NCI-H1694 treated with DMSO at 0.1 percent for 48 hours (cell line): ENCODE data around the gene TNPO3.
"Not testable (repeated sequence)": the region's sequence is repeated elsewhere in the genome, so short reads cannot be mapped to it uniquely, and the experiment has no call there.

ENCODE experiments used
- DNase-seq: peaks from one replicate; lab custom pipeline; 2025; lab: John Stamatoyannopoulos, UW

The TNPO3 gene

DNA sequence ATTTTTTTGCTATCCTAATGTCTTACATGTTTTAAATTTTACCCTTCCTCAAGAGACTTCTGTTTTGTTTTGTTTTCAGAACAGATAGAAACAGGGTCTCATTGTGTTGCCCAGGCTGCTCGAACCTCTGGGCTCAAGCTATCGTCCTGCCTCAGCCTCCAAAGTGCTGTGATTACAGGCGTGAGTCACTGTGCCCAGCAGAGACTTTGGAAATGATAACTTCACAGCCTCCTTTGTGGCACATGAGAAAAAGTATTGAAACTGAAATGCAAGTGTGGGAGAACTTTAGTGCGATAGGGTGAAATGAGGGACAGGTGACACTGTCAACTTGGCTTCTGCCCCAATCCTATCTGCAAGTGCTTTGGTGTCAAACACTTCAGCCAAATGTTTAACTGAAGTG lies 95.6 kb downstream of the TNPO3 start:
- DNase-seq: no peak

DNA sequence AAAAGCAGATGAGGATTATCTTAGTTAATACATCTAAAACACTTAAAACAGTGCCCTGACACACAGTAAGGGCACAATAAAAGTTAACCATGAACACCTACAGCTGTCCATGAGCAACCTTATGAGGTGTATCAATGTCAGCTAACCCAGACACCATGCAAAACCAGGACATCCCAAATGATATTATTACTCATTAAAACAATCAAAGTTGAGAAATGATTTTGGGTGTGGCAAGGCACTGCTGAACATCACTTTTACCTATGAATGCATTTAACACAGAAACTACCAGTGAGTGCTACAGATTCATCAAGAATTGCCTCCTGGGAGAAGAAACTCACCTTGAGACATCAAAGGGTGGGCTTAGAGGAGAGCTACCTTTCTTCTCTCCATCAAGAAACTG lies 98.9 kb downstream of the TNPO3 start:
- no peak for DNase-seq

DNA sequence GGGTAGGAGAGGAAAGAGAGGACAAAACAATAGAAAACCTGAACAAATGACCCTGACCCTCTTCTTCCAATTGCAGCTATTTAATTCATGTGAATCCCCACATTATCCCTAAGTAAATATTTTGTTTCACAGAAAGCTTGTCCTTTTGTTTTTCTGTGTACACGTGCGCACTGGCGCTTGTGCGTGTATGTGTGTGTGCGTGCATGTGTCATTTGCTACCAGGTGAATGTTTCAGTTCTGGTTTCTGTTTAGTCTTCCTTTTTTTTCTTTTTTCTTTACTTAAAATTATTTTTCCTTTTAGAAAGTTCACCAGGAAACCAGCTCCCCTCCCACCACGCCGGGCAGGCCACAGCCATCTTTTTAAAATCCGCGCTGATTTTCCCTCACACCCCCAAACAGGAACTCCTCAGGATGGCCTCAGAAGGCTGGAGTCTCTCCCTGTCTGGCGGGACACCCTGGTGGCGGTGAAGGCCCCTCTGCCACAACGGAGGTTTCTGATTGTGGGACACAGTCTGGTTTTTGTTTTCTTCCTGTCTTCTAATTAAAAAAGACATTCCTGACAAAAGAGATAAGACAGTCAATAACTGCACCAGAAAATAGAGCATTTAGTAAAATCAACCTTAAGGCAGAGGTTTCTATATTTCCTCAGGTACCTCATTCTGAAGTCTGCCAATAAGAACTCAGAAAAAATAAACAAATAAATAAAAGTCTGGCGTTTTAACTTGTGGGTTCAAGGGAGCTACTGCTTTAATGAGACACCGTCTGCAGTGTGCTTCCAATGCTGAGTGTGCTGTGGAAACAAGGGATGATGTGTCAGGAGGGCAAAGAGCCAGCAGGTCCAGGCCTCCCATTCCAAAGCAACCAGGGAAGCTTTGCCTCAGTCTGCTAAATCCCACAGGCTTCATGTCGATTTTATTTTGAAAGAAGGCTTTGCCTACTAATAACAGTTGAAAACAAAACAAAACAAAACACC lies 99.8 kb downstream of the TNPO3 start:
- DNase-seq: no peak

DNA sequence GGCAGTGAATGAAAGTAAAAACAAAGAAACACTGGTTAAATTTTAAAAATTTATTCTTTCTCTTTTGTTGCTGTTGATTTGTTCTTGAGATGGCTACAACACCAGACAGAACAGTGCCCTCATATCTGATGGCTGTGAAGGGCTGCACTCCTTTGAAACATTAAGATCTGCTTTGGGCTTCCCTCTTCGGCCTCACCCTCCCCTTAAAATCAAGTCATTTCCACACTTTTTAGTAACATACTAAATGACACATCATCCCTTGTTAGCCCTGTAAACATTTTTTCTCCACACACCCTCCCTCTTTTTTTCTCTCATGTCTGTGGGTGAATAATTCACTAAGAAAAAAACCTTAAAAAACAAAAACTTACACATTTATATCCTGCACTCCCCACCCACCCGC lies 100.8 kb downstream of the TNPO3 start:
- no peak for DNase-seq

DNA sequence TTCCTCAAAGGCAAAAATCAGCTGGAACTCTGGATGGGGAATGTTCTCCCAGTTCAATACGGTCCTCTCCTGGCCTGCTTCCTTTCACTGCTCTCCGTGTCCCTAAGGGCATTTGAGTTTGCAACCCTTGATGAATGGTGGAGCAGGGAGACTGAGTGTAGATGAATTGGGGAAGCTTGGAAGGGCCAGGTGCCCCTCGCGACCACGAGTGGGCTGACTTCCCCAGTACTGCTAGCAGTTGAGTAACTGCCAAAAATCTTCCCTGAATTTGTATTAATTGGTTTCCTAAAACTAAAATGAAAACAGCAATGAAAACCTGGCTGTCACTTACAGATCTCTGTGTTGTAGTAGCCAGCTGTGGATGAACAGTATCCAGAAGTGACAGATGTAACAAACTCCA lies 103.6 kb downstream of the TNPO3 start:
- no peak for DNase-seq

DNA sequence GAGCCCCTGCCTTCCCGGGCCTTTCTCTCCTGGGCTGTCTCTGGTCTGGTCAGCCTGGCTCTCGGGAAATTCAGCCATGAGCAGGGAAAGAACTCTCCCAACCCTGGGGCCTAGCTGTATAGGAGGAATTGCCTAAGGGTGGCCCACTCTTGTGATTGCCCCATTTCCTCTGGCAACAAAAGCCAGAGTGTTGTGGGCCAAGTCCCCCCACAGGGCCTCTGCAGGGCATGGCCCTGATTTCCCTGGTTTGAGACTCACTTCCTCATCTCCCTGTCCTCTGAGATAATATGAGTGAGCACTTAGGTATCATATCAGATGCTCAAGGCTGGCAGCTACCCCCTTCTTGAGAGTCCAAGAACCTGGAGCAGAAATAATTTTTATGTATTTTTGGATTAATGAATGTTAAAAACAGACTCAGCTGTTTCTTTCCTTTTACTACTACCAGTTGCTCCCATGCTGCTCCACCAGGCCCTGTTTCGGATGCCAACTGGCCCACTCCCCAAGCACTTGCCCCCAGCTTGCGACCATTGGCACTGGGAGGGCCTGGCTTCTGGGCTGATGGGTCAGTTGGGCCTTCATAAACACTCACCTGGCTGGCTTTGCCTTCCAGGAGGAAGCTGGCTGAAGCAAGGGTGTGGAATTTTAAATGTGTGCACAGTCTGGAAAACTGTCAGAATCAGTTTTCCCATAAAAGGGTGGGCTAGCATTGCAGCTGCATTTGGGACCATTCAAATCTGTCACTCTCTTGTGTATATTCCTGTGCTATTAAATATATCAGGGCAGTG lies 105.7 kb downstream of the TNPO3 start:
- DNase-seq: no peak

DNA sequence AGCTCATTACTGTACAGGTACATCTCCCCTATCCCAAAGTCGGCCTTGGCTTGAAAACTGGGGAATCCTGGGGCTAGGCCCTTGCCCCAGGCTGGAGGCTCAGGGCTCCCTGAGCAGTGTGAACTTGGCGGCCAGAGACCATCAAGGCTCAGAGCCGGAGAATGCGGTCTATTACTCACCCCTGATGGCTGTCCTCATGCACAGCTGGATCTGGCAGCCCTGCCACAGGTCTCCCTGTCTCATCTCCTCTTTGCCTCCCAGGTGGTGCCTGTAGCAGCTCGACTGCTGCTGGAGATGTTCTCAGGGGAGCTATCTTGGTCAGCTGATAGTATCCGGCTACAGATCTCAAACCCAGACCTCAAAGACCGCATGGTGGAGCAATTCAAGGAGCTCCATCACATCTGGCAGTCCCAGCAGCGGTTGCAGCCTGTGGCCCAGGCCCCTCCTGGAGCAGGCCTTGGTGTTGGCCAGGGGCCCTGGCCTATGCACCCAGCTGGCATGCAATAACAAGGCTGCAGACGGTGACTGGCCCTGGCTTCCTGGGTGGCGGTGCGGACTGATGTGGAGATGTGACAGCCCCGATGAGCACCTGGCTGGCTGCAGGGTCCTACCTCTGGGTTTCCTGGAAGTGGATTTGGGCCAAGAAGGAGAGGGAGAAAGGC lies 106.5 kb downstream of the TNPO3 start:
- no peak for DNase-seq

DNA sequence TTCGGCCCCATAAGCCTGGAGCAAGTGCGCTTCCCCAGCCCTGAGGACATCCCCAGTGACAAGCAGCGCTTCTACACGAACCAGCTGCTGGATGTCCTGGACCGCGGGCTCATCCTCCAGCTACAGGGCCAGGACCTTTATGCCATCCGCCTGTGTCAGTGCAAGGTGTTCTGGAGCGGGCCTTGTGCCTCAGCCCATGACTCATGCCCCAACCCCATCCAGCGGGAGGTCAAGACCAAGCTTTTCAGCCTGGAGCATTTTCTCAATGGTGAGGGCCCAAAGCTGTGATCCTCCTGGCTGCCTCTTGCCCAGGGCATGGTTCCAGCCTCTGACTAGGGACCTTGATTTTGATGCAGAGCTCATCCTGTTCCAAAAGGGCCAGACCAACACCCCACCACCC lies 107.1 kb downstream of the TNPO3 start:
- DNase-seq: no peak

DNA sequence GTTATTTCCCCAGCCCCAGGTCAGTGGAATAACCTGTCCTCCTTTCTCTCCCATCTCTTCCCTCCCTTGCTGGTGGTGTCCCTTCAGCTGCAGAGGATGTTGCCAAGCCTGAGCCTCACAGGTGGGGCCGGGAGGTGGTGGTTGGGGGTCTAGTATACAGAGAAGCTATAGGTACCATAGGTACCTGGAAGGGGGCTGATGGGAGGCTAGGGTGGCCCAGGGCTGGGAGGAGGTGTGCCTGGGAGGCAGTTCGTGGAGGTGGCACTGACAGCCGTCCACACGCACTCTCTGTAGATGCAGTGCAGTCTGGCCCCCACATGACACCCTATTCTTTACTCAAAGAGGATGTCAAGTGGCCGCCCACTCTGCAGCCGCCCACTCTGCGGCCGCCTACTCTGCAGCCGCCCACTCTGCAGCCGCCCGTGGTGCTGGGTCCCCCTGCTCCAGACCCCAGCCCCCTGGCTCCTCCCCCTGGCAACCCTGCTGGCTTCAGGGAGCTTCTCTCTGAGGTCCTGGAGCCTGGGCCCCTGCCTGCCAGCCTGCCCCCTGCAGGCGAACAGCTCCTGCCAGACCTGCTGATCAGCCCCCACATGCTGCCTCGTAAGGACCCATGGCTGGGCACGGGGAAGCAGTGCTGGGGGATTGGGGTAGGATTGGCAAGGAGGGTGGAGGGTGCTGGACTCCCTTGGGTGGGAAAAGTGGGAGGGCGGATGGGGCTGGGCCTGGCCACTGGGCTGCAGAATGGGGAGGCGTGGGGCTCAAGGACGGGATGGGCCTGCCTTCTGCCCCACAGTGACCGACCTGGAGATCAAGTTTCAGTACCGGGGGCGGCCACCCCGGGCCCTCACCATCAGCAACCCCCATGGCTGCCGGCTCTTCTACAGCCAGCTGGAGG lies 107.7 kb downstream of the TNPO3 start:
- no peak for DNase-seq

DNA sequence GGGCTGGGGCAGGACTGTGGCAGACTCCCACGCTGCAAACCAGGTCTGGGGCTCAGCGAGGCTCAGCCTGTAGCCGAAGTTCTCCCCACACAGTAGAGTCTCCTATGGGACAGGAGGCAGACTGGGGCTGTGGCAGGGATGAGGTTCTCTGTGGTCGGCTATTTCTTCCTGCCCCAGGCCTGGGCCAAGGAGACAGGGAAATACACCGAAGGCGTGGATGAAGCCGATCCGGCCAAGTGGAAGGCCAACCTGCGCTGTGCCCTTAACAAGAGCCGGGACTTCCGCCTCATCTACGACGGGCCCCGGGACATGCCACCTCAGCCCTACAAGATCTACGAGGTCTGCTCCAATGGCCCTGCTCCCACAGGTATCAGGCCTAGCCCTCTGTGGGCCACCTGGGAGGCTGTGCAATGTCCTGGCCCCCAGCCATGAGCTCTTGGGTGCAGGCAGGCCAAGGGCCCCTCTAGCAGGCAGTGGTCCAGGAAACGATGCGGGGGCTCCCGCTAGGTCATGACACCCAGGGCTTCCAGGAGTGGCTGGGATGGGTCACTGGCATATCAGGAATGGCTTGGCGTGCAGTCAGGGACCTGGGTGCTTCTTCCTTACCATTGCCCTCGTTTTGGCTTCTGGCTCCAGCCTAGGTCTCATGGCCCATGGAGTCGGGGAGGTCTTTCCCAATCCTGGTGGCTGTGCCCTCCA lies 109.1 kb downstream of the TNPO3 start:
- DNase-seq: no peak

DNA sequence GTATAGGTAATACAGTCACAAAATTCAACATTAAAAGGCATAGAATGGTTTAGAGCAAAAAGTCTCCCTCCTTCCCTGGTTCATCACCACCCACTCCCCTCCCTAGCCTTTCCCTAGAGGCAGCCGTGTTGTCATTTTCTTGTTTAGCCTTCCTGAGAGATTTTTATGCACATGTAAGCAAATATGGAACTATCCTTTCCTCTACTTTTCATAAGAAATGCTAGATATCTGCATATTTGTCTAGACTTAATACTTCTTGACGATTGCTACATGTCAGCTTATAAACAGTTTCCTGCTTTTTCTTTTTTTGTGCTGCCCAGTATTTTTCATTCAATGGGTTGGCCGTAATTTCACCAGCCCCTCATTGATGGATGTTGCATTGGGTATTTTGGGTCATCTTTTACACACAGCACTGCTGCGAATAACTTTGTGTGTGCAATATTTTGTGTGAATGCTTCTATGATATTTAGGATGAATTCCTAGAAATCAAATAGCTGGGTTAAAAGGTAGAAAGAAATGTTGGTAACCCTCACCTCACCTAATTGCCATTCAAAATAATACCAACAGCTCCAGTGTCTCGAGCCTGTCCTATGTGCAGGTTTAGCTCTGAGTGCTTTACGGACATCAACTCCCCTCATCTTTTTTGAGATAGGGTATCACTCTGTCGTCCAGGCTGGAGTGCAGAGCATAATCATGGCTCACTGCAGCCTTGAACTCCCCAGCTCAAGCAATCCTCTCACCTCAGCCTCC lies 110.2 kb downstream of the TNPO3 start:
- no peak for DNase-seq

DNA sequence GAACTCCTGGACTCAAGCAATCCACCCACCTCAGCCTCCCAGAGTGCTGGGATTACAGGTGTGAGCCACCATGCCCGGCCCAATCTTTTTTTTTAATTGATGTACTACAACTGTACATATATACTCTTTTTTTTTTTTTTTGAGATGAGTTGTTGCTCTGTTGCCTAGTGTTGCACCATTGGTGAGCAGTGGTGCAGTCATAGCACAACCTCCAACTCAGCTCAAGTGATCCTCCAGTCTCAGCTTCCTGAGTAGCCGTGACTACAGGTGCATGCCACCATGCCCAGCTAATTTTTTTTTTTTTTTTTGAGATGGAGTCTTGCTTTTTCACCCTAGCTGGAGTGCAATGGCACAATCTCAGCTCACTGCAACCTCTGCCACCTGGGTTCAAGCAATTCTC lies 111.7 kb downstream of the TNPO3 start:
- not testable (repeated sequence) for DNase-seq

DNA sequence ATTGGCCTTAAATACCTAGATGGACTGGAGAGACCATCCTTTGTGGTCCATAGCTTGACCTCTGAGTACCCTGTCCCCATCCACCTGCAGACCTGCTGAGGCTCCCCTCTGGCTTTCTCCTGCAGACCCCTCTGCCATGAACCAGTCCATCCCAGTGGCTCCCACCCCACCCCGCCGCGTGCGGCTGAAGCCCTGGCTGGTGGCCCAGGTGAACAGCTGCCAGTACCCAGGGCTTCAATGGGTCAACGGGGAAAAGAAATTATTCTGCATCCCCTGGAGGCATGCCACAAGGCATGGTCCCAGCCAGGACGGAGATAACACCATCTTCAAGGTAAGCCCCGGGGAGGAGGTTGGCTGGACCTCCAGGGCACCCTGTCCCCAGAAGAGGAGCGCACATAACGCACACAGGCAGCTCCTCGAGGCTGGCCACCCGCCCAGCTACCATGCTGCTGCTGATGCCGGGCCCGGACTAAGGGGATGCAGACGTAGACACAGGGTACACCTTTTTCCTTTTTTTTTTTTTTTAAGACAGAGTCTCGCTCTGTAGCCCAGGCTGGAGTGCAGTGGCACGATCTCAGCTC lies 112.9 kb downstream of the TNPO3 start:
- DNase-seq: no peak

DNA sequence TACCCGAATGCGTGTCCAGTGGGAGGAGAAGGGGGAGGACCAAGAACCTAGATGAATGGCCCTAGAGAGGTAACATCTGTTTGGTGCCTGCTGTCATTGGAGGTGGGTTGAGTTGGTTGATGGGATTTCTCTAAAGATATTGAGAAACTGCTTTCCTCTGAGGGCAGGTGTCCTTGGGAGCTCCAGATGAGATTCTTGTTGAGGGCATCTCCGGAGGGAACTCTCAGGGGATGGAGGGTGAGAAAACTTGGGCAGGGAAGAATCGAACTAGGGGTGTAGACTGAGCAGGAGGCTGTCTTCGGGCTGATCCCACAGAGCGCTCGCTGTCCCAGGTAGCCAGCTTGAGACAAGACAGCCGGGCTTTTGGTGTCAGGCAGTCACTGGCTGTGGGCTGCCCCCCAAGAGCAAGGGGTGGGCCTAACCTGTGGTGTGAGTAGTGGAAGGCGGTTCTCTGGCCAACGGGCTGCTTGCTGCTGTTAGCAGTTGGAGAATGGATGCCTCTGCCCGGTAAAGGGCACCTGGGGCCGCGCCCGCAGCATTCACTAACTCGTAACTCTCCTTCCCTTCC lies 113.5 kb downstream of the TNPO3 start:
- no peak for DNase-seq

DNA sequence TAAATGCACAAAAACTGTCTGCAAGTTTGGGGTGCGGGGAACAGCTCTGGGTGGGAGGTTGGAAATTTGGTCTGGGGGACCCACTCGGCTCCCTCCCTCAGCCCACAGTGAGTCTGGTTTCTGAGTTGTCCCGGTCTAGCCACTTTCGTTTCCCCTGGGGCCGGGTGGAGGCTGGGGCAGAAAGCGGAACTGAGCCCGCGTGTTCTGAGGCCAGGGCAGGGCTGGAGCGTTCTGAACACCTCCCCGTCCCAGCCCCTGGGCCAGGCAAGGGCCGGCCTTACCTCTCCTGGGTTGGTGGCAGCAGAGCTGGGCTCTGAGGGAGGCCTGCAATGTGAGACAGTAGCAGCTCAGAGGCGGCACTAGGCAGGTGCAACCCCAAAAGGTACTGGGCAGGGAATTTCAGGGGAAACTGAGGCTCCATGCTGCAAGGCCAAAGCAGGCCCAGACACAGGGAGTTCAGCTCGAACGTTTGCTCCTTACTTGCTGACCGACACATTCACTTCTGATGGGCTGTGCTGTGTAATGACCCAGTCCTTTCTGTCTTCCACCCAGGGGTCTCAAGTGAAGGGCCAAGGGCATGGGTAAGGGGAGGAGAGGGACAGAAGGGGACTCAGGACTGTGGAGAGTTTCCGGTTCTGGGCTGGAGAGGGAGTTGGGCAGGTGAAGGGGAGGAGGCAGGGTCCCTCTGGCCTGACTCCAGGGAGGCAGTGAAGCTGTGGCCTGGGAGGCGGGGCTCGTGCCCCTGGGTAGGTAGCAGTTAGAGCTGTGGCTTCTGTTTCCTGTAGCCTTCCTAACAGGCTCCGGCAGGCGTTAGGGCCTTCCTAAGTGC lies 114.2 kb downstream of the TNPO3 start:
- DNase-seq: no peak

DNA sequence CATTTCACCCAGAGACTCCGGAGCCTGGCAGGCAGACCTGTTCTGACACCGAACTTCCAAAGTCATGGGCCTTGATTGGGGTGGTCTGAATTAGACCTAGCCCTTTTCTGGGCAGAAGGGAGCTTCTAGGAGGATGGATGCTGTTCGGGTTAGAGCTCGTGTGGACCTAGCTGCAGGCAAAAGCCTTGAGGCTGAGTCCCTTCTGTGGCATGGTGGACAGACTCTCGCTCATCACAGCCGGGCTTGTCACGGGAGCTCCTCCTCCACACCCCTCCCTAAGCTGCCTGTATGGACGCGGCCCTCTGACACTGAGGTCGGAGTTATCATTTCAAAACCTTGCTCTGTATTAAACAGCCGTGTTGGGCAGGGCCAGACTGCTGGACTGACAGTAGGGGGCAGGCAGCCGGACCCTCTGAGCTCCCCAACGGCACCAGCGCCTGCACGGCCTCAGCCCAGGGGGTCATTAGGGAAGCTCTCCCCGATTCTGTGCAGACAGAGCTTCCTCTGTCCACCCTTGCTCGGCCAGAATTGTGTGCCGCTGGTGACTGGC lies 115.0 kb downstream of the TNPO3 start:
- DNase-seq: no peak

DNA sequence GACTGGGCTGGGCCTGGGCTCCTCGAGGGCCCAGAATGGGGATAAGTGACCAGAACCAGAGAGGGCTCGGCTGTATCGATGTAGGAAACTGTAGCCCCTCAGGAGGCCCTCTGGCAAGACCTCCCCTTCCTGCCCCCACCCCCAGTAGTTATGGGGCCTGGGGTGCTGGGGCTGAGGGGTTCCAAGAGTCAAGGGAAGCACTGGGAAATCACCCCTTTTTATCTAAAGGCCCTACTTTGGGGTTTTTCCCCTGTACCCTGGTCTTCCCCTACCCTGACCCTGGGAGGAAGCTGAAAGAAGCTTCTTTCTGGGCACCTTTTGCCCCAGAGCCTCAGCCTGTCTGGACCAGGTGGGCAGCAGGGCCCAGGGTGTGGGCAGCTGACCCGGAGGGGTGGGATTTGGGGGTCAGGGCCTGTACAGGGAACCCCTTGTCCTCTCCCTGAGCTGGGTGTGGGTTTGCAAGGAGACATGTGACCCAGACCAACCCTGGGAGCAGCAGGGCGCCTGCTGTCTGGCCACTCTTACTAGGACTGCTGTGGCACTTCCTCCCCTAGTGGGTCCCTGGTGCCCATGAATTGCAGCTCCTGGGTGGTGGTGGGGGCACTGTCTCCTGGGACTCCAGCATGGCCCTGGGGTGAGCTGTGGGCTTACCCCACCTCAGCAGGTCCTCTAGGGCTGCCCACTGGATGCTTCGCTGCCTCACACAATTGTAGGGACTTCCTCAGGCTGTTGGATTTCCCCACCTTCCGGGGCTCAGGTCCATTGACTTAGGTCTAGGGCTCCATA lies 115.6 kb downstream of the TNPO3 start:
- DNase-seq: no peak
